ENCODE results near the gene NARF. TPM values are rescaled to one million over a fixed set of nuclear protein-coding genes. Genes with fewer than 3 reads are reported as not detected.
"Not testable (repeated sequence)": the region's sequence is repeated elsewhere in the genome, so short reads cannot be mapped to it uniquely, and the experiment has no call there.

The NARF gene
- total RNA-seq, 6 experiments from 2014 or later: 9.3 to 48.6 (median 21.8) TPM

DNA sequence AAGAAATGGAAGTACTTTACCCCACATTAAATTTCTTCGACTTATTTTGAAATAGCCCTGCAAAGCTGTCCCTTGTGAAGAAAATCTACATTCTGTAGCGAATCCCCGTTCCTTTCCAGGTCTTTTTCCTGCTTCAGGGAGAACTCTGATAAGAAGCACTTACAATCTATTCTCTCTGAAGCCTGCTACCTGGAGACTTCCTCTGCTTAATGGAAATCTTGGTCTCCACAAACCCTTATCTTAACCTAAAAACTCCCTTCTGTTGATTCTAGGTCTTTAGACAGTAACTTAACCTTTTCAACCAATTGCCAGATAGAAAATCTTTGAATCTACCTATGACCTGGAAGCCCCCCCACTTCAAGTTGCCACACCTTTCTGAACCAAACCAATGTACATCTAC is 6.4 kb upstream of the NARF start:
- TF ChIP-seq, protein P1, sequence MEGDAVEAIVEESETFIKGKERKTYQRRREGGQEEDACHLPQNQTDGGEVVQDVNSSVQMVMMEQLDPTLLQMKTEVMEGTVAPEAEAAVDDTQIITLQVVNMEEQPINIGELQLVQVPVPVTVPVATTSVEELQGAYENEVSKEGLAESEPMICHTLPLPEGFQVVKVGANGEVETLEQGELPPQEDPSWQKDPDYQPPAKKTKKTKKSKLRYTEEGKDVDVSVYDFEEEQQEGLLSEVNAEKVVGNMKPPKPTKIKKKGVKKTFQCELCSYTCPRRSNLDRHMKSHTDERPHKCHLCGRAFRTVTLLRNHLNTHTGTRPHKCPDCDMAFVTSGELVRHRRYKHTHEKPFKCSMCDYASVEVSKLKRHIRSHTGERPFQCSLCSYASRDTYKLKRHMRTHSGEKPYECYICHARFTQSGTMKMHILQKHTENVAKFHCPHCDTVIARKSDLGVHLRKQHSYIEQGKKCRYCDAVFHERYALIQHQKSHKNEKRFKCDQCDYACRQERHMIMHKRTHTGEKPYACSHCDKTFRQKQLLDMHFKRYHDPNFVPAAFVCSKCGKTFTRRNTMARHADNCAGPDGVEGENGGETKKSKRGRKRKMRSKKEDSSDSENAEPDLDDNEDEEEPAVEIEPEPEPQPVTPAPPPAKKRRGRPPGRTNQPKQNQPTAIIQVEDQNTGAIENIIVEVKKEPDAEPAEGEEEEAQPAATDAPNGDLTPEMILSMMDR (IDR thresholded peaks at IDR 0.05): no peak
- TF ChIP-seq POLR2A (IDR thresholded peaks at IDR 0.05): no peak
- Histone ChIP-seq H3K4me1 (peaks cover 0 to 19% (median 1%) of the 10 kb centered on the region in 4 donors), H3K9me3 (no peaks in the 10 kb centered on the region), H3K4me3 (no peak overlapping the region), H3K36me3 (no peaks in the 10 kb centered on the region), H3K27me3 (no peaks in the 10 kb centered on the region), H3K27ac (no peak overlapping the region)
- ATAC-seq (no peak), DNase-seq (no peak)
- intact Hi-C loops (cut with DNase I): no loop called here
- 95% methylated on average over 3 of the region's 3 CpGs for WGBS (ENCODE audit: insufficient coverage, low coverage, low lambda C conversion rate, missing lambda C conversion rate)

DNA sequence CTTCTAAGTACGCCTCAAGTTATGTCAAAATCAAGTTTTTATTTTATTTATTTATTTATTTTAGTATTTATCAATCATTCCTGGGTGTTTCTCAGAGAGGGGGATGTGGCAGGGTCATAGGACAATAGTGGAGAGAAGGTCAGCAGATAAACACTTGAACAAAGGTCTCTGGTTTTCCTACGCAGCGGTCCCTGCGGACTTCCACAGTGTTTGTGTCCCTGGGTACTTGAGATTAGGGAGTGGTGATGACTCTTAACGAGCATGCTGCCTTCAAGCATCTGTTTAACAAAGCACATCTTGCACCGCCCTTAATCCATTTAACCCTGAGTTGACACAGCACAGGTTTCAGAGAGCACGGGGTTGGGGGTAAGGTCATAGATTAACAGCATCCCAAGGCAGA is 5.4 kb upstream of the NARF start:
- 78% methylated on average over 7 of the region's 7 CpGs for WGBS (ENCODE audit: insufficient coverage, low coverage, low lambda C conversion rate, missing lambda C conversion rate)
- intact Hi-C loops (cut with DNase I); H3K27ac ChIP-seq; ATAC-seq; DNase-seq; H3K36me3 ChIP-seq; H3K9me3 ChIP-seq; H3K4me3 ChIP-seq; H3K27me3 ChIP-seq: not testable (repeated sequence)
- H3K4me1 ChIP-seq: peaks cover 0 to 26% (median 4%) of the 10 kb centered on the region in 4 donors

DNA sequence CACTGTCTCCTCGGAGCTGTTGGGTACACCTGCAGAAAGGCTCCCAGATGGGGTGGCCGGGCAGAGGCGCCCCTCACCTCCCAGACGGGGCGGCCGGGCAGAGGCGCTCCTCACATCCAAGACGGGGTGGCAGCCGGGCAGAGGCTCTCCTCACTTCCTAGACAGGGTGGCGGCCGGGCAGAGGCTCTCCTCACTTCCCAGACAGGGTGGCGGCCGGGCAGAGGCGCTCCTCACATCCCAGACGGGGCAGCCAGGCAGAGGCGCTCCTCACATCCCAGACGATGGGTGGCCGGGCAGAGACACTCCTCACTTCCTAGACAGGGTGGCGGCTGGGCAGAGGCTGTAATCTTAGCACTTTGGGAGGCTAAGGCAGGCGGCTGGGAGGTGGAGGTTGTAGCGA is 4.8 kb upstream of the NARF start:
- WGBS (ENCODE audit: insufficient coverage, low coverage, low lambda C conversion rate, missing lambda C conversion rate): 86% methylated on average over 14 of the region's 21 CpGs
- peaks cover 0 to 26% (median 4%) of the 10 kb centered on the region in 4 donors for H3K4me1 ChIP-seq
- H3K36me3 ChIP-seq; H3K27me3 ChIP-seq; H3K27ac ChIP-seq; intact Hi-C loops (cut with DNase I); H3K4me3 ChIP-seq; ATAC-seq; DNase-seq; H3K9me3 ChIP-seq: not testable (repeated sequence)

DNA sequence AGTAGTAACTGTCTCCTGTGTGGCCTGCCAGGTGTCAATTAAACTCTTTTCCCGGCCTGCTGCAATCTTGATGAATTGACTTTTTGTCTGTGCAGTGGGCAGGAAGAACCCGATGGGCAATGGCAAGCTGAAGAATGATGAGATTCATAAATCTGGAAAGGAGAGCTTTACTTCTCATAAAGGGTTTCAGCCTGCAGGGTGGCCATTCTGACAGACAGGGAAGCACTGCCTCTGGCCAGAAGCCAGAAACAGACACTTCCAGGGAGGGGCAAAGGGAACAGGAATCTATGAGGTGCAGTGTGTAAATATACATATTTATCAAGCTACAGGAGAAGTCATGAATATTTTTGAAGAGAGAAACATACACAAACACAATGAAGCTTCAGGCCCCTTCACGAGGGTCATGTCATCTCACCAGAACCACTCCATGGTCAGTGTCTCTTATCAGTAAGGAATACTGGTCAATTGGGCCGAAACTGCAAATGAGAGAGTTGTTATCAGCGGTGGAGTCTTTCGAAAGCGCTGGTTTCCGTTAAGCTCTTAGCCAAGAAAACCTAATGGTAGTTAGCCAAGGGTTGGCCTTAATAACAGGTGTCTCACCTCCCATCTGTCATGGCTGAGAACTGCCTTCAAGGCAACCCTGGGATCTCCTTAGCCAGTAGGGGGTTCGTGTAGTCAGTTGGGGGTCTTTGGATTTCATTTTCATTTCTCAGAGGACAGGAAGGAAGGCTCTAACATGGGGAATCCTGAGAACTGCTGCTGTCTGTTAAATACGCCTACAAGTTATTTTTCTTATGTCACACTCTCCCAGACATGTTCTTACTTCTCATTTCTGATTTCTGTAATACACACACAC is 1.2 kb upstream of the NARF start:
- ATAC-seq (peak in 2 of 4 donors; percentile 10 to 23), DNase-seq (peak in 2 of 3 donors; percentile 65 to 74)
- H3K27me3 ChIP-seq: no peaks in the 10 kb centered on the region
- peaks cover 0 to 25% (median 7%) of the 10 kb centered on the region in 4 donors for H3K4me1 ChIP-seq
- peak overlapping the region; percentile 100 for H3K27ac ChIP-seq
- TF ChIP-seq POLR2A (IDR thresholded peaks at IDR 0.05): no peak
- TF ChIP-seq, protein P1 (IDR thresholded peaks at IDR 0.05): no peak
- H3K9me3 ChIP-seq: no peaks in the 10 kb centered on the region
- peak overlapping the region in 2 of 3 donors; percentile 85 to 90 for H3K4me3 ChIP-seq
- H3K36me3 ChIP-seq: peaks cover 0 to 17% (median 0%) of the 10 kb centered on the region in 4 donors
- intact Hi-C loops (cut with DNase I): no loop called here
- 28% methylated on average over 10 of the region's 10 CpGs for WGBS (ENCODE audit: insufficient coverage, low coverage, low lambda C conversion rate, missing lambda C conversion rate)

DNA sequence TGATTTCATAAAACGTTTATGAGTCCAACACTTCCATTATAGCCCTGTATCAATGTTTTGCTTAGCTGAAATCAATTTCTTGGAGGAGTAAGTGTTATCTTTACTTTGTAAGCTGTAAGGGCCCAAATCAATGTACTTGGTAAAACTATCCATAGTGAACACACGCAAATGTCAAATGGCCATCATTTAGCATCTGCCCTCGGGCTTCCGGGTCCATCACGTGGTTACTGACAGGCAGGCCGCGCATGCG is 687 bp upstream of the NARF start:
- intact Hi-C loops (cut with DNase I): no loop called here
- WGBS (ENCODE audit: insufficient coverage, low coverage, low lambda C conversion rate, missing lambda C conversion rate): 0% methylated on average over 3 of the region's 8 CpGs
- Histone ChIP-seq H3K27me3 (no peaks in the 10 kb centered on the region), H3K4me3 (peak overlapping the region; percentile 83 to 90 (median 85)), H3K4me1 (peaks cover 0 to 25% (median 7%) of the 10 kb centered on the region in 4 donors), H3K9me3 (no peaks in the 10 kb centered on the region), H3K27ac (peak overlapping the region; percentile 100), H3K36me3 (peaks cover 0 to 18% (median 0%) of the 10 kb centered on the region in 4 donors)
- DNase-seq (no peak), ATAC-seq (no peak)
- TF ChIP-seq POLR2A (IDR thresholded peaks at IDR 0.05): no peak
- TF ChIP-seq, protein P1 (IDR thresholded peaks at IDR 0.05): no peak
